NCI-H2107 (cell line): ENCODE results near the gene ZNF497.
"Not testable (repeated sequence)": the region's sequence is repeated elsewhere in the genome, so short reads cannot be mapped to it uniquely, and the experiment has no call there.

ENCODE experiments used
- DNase-seq: peaks from one replicate; lab custom pipeline; 2025; lab: John Stamatoyannopoulos, UW

ZNF497 gene

GRCh38 chr19:58362272-58362994 is at the start of gene ZNF497:
Gene ZNF497 (minus strand): TSS chr19:58362751. CDS start chr19:58357635, 5,116 bp downstream.
- peak; percentile 93 for DNase-seq

- no peak for DNase-seq
Measured at GRCh38 chr19:58409010-58409790, 46.6 kb upstream of the ZNF497 start.

GRCh38 chr19:58408152-58409009 is 45.8 kb upstream of the ZNF497 start, which contains the start of gene ZNF584:
Gene ZNF584 (plus strand): TSS chr19:58408649. CDS start chr19:58409148, 499 bp downstream.
- DNase-seq: peak; percentile 94

- DNase-seq: no peak
Measured at GRCh38 chr19:58407658-58408151, 45.2 kb upstream of the ZNF497 start.

GRCh38 chr19:58406818-58407657 is 44.5 kb upstream of the ZNF497 start:
- no peak for DNase-seq

- DNase-seq: not testable (repeated sequence)
Measured at GRCh38 chr19:58403920-58404478, 41.4 kb upstream of the ZNF497 start.

- no peak for DNase-seq
Measured at GRCh38 chr19:58401840-58402421, 39.4 kb upstream of the ZNF497 start.

GRCh38 chr19:58400916-58401839 is 38.6 kb upstream of the ZNF497 start:
- peak; percentile 98 for DNase-seq

GRCh38 chr19:58400316-58400915 is 37.9 kb upstream of the ZNF497 start:
- no peak for DNase-seq

- no peak for DNase-seq
Measured at GRCh38 chr19:58399903-58400302, 37.4 kb upstream of the ZNF497 start.

GRCh38 chr19:58398545-58398944 is 36.0 kb upstream of the ZNF497 start:
- no peak for DNase-seq

- no peak for DNase-seq
Measured at GRCh38 chr19:58398087-58398486, 35.5 kb upstream of the ZNF497 start.

- no peak for DNase-seq
Measured at GRCh38 chr19:58397533-58398037, 35.0 kb upstream of the ZNF497 start.

- DNase-seq: no peak
Measured at GRCh38 chr19:58396691-58397532, 34.4 kb upstream of the ZNF497 start.

- DNase-seq: no peak
Measured at GRCh38 chr19:58395979-58396627, 33.6 kb upstream of the ZNF497 start.

GRCh38 chr19:58395220-58395978 is 32.8 kb upstream of the ZNF497 start, which contains the start of gene RNF225:
Gene RNF225 (plus strand): TSS chr19:58395656. CDS start chr19:58396090, 434 bp downstream.
- DNase-seq: no peak
